Panc1 (cell line): Measurements from ENCODE around the gene MNAT1. TPM values are rescaled to one million over a fixed set of nuclear protein-coding genes. Genes with fewer than 3 reads are reported as not detected.

Experiments
- ATAC-seq: fragments of 200-7000 bp; cut with Tn5 transposase; 2 replicates; pipeline ENCODE4 v1.9.1; 2020; ENCODE audit warnings: mild to moderate bottlenecking, moderate library complexity
- BruUV-seq: library from RNA; stranded (reverse); fragments of 400-500 nt; replicated peaks from 2 replicates; lab custom pipeline; 2021; lab: Mats Ljungman, UMichigan
- CTCF ChIA-PET: fragments of 300-600 bp; sonication (Branson Sonifier 250); formaldehyde crosslinking; loops from one replicate; lab custom pipeline; 2022; ENCODE audit warnings: antibody characterized with exemption; lab: Charles Lee
- POLR2A ChIA-PET: fragments of 300-600 bp; sonication (Branson Sonifier 250); formaldehyde crosslinking; loops from one replicate; lab custom pipeline; 2022; ENCODE audit warnings: antibody characterized with exemption; lab: Charles Lee
- DNase-seq: peaks from one replicate; pipeline ENCODE4 v3.0.0-alpha.2; 2010; ENCODE audit warnings: low read depth, low spot score
- H3K27ac ChIP-seq: 2 replicates; pipeline ENCODE4 v1.5.1; 2011; ENCODE audit warnings: mild to moderate bottlenecking, low read length, inconsistent platforms
- H3K27me3 ChIP-seq: fragments of 200-500 bp; sonication (Bioruptor generic); 2 replicates; pipeline ENCODE4 v1.6.0; 2014; ENCODE audit warnings: low read length, inconsistent platforms; ENCODE audit not compliant: control insufficient read depth, insufficient read depth
- H3K36me3 ChIP-seq: fragments of 200-500 bp; sonication (Bioruptor generic); 2 replicates; pipeline ENCODE4 v1.5.1; 2014; ENCODE audit warnings: inconsistent platforms, mild to moderate bottlenecking, low read length, moderate library complexity; ENCODE audit not compliant: control insufficient read depth, insufficient read depth
- H3K4me1 ChIP-seq: 2 replicates; pipeline ENCODE4 v1.5.1; 2011; ENCODE audit warnings: inconsistent platforms, mild to moderate bottlenecking, low read length, moderate library complexity; ENCODE audit not compliant: control insufficient read depth, insufficient read depth
- H3K4me3 ChIP-seq, 2 experiments: 2 replicates each; pipeline ENCODE4 v1.5.1; 2011 to 2012; ENCODE audit warnings: low read depth in 2 of 2, low read length in 2 of 2, mild to moderate bottlenecking in 2 of 2, inconsistent platforms in 1 of 2, moderate library complexity in 1 of 2
- H3K9me3 ChIP-seq: fragments of 200-500 bp; sonication (Bioruptor generic); 2 replicates; pipeline ENCODE4 v1.5.1; 2014; ENCODE audit warnings: low read depth, mild to moderate bottlenecking, inconsistent platforms, low read length, moderate library complexity; ENCODE audit not compliant: control insufficient read depth, insufficient read depth
- CTCF ChIP-seq: fragments of 450-650 bp; IDR thresholded peaks from 2 replicates; pipeline ENCODE4 v1.5.1; 2017; ENCODE audit warnings: mild to moderate bottlenecking
- POLR2AphosphoS5 ChIP-seq: IDR thresholded peaks from 2 replicates; pipeline ENCODE4 v1.6.1; 2012; ENCODE audit warnings: mild to moderate bottlenecking, low read depth, low read length, moderate library complexity
- REST ChIP-seq, 2 experiments: IDR thresholded peaks; 2 replicates each; pipeline ENCODE4 v1.6.1; 2011 to 2012; ENCODE audit warnings: low read depth in 2 of 2, control low read depth in 1 of 2, low read length in 1 of 2, mild to moderate bottlenecking in 1 of 2, moderate library complexity in 1 of 2; ENCODE audit not compliant: insufficient read depth in 1 of 2
- SIN3A ChIP-seq: IDR thresholded peaks from 2 replicates; pipeline ENCODE4 v1.6.1; 2012; ENCODE audit warnings: low read depth, mild to moderate bottlenecking, low read length, moderate library complexity, borderline replicate concordance; ENCODE audit not compliant: insufficient read depth
- TCF7L2 ChIP-seq: IDR thresholded peaks from 2 replicates; pipeline ENCODE4 v1.6.1; 2011; ENCODE audit warnings: mild to moderate bottlenecking, low read depth, low read length, inconsistent platforms
- in situ Hi-C: cut with HindIII; loops from 2 replicates; pipeline ENCODE4 v1.10.0; 2016; ENCODE audit warnings: low sequenced_read_pairs, low pct_unique_long_range_greater_than_20kb
- intact Hi-C: fragments of 100-400 bp; cut with micrococcal nuclease; formaldehyde crosslinking; loops from one replicate; pipeline ENCODE4 v1.10.0; 2022; ENCODE audit not compliant: unreplicated experiment
- total RNA-seq: library from RNA; stranded (reverse); gene quantifications from one replicate; pipeline ENCODE4 v1.2.1, GENCODE V29; 2021; ENCODE audit not compliant: unreplicated experiment

MNAT1 gene
- total RNA-seq, 1 experiment from 2014 or later = 29.4 TPM

GRCh38 chr14:60738843-60739508 is 4.4 kb downstream of the MNAT1 start:
- CTCF ChIA-PET = interaction anchor here (0.7 kb wide), 1 partner anchor 9 kb away, joined by 3 read pairs; no protein-coding TSS in a partner anchor
- no peak for ATAC-seq
- intact Hi-C loops = no loop called here
- no peaks in the 10 kb centered on the region; the same call in 1 of the 2 replicates for H3K4me1 ChIP-seq
- H3K27ac ChIP-seq = no peak overlapping the region
- POLR2A ChIA-PET = no interaction called here
- H3K36me3 ChIP-seq = no peaks in the 10 kb centered on the region; the same call in 1 of the 2 replicates
- no peaks in the 10 kb centered on the region for H3K27me3 ChIP-seq
- H3K9me3 ChIP-seq = no peaks in the 10 kb centered on the region
- no peak overlapping the region for H3K4me3 ChIP-seq
- in situ Hi-C loops = no loop called here
- no TSS peak for BruUV-seq
- no peak for TF ChIP-seq SIN3A
- TF ChIP-seq POLR2AphosphoS5 = no peak
- TF ChIP-seq REST (IDR thresholded peaks at IDR 0.05; ENCODE audit: insufficient read depth in 1 of 2, low read depth in 2 of 2, low read length in 1 of 2) = no peak
- TF ChIP-seq CTCF = no peak
- no peak for TF ChIP-seq TCF7L2
- DNase-seq = no peak

- in situ Hi-C loops (no loop called here), intact Hi-C loops (no loop called here)
- no TSS peak for BruUV-seq
- Histone ChIP-seq H3K4me3 (no peak overlapping the region), H3K36me3 (no peaks in the 10 kb centered on the region), H3K27ac (no peak overlapping the region), H3K27me3 (no peaks in the 10 kb centered on the region), H3K9me3 (no peaks in the 10 kb centered on the region), H3K4me1 (no peaks in the 10 kb centered on the region)
- ChIA-PET CTCF (no interaction called here), POLR2A (no interaction called here)
- ATAC-seq (no peak), DNase-seq (no peak)
- TF ChIP-seq TCF7L2 (no peak), CTCF (no peak), SIN3A (no peak), POLR2AphosphoS5 (no peak), REST (IDR thresholded peaks at IDR 0.05; ENCODE audit: insufficient read depth in 1 of 2, low read depth in 2 of 2, low read length in 1 of 2) (no peak)
Observed at GRCh38 chr14:60744566-60744965, 10.0 kb downstream of the MNAT1 start.
